SIG-M5 (cell line): ENCODE results near the gene DTX2.
"Not testable (repeated sequence)": the region's sequence is repeated elsewhere in the genome, so short reads cannot be mapped to it uniquely, and the experiment has no call there.

Experiments
- DNase-seq: peaks from one replicate; lab custom pipeline; 2025; lab: John Stamatoyannopoulos, UW

The DTX2 gene

GRCh38 chr7:76492139-76492538, 30.6 kb downstream of the DTX2 start:
- not testable (repeated sequence) for DNase-seq

GRCh38 chr7:76495717-76496116, 34.2 kb downstream of the DTX2 start:
- not testable (repeated sequence) for DNase-seq

GRCh38 chr7:76497918-76498582, 36.5 kb downstream of the DTX2 start:
- not testable (repeated sequence) for DNase-seq

DNA sequence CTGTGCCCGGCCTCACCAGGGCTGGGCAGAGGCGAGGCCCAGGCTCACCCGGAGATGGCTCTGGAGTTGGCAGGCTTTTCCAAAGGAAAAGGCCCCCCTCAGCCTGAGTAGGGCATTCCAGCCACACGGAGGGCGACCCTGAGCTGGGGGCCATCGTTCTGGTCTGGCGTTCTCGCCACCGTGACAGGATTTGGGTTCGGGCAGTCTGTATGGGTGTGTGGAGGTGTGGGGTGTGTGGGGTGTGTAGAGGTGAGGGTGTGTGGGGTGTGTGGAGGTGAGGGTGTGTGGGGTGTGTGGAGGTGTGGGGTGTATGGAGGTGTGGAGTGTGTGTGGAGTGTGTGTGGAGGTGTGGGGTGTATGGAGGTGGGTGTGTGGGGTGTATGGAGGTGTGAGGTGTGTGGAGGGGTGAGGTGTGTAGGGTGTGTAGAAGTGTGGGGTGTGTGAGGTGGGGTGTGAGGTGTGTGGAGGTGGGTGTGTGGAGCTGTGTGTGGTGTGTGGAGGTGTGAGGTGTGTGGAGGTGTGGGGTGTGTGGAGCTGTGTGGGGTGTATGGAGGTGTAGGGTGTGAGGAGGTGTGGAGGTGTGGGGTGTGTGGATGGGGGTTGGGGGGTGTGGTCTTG, 37.2 kb downstream of the DTX2 start:
- not testable (repeated sequence) for DNase-seq

- not testable (repeated sequence) for DNase-seq
Observed at GRCh38 chr7:76499201-76499923, 37.9 kb downstream of the DTX2 start.

- DNase-seq = not testable (repeated sequence)
Observed at GRCh38 chr7:76499924-76500241, 38.4 kb downstream of the DTX2 start.

GRCh38 chr7:76502224-76502623, 40.7 kb downstream of the DTX2 start:
- not testable (repeated sequence) for DNase-seq

DNA sequence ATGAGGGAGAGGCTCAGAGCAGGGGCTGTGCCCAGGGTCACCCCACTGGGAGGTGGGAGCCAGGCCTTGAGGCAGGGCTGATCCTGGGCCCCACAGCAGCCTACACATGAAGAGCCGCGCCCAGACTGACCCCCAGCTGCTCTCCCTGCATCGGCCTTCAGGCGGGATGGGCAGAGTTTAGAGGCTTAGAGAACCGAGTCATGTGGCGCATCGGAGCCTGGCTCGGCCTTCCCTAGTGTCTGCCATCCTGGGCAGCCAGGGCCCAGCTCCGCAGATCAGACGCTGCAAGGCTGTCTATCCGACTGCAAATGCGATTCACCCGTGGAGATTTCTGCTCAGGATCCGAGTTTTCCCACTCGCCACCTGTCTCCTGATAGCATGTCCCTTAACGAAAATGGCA, 41.3 kb downstream of the DTX2 start:
- not testable (repeated sequence) for DNase-seq

DNA sequence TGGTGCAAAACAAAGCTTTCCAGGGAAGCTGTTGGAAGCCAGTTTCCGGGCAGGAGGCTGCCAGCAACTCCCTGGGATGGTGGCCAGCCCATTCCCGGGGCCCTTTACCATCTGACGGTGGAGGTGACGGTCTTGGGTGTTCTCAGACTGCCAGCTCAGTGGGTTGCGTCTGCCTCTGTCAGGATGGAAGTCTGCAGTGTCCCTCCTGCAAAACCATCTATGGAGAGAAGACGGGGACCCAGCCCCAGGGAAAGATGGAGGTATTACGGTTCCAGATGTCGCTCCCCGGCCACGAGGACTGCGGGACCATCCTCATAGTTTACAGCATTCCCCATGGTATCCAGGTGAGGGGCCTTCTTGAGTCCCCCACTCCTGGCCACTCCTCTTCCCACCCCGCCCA, 41.7 kb downstream of the DTX2 start:
- DNase-seq = not testable (repeated sequence)

GRCh38 chr7:76504351-76505167, 43.0 kb downstream of the DTX2 start:
- DNase-seq = not testable (repeated sequence)

DNA sequence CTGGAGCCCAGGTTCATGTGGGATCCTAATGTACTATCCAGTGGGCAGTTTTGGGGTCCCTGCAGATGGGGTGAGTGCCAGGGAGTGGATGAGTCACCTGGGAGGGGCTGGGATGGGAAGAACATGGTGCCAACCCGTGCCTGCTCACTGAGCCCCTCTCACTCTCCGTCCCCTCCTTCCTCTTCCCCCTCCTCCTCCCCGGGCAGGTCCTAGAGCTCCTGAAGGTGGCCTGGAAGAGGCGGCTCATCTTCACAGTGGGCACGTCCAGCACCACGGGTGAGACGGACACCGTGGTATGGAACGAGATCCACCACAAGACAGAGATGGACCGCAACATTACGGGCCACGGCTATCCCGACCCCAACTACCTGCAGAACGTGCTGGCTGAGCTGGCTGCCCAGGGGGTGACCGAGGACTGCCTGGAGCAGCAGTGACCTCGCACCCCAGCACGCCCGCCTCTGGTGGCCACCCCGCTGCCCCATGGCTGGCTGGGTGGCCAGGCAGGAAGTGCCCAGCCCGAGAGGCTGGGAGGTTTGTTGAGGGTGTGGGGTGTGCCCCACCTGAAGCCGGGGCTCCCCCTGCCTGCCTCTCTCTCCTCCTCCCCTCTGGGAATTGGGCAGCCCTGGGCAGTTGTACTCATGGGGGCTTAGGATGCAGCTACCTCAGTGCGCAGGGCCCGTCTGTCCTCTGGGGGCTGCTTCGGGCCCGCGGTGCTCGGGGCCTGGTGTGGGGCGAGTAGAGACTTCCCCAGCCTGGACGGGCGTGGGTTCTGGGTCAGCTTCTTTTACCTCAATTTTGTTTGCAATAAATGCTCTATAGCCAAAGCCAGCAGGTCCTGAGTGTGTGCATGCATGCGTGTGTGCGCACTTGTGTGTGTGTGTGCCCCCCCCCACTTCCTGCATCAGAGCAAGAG, 43.9 kb downstream of the DTX2 start:
- DNase-seq = no peak

GRCh38 chr7:76506081-76506440, 44.6 kb downstream of the DTX2 start:
- no peak for DNase-seq

GRCh38 chr7:76506643-76507042, 45.1 kb downstream of the DTX2 start:
- not testable (repeated sequence) for DNase-seq

GRCh38 chr7:76507723-76508406, 46.4 kb downstream of the DTX2 start:
- DNase-seq = peak; percentile 40

GRCh38 chr7:76509931-76510877, 48.7 kb downstream of the DTX2 start, which contains the start of gene UPK3B:
TSS of gene UPK3B (plus strand) at chr7:76510552. CDS start at chr7:76510653, 101 bp downstream.
- no peak for DNase-seq

- DNase-seq = not testable (repeated sequence)
Observed at GRCh38 chr7:76511200-76511910, 49.8 kb downstream of the DTX2 start.

GRCh38 chr7:76511911-76512885, 50.7 kb downstream of the DTX2 start:
- not testable (repeated sequence) for DNase-seq
